WTC11 (cell line): ENCODE data around the gene RNU1-2. TPM values are rescaled to one million over a fixed set of nuclear protein-coding genes. Genes with fewer than 3 reads are reported as not detected.

Experiments used
- CBFB ChIP-seq: sonication (generic); formaldehyde crosslinking; IDR thresholded peaks from 2 replicates; pipeline ENCODE4 v1.8.1; 2022; ENCODE audit warnings: mild to moderate bottlenecking, low read depth, missing genetic modification reagents
- CREB1 ChIP-seq: sonication (generic); formaldehyde crosslinking; IDR thresholded peaks from 2 replicates; pipeline ENCODE4 v1.8.0; 2023; ENCODE audit warnings: mild to moderate bottlenecking, missing genetic modification reagents
- CREM ChIP-seq: sonication (generic); formaldehyde crosslinking; IDR thresholded peaks from 2 replicates; pipeline ENCODE4 v1.8.1; 2022; ENCODE audit warnings: mild to moderate bottlenecking, missing genetic modification reagents, moderate library complexity
- ETV6 ChIP-seq: sonication (generic); formaldehyde crosslinking; IDR thresholded peaks from 2 replicates; pipeline ENCODE4 v1.8.1; 2022; ENCODE audit warnings: mild to moderate bottlenecking, missing genetic modification reagents
- FOXK1 ChIP-seq: sonication (generic); formaldehyde crosslinking; IDR thresholded peaks from 2 replicates; pipeline ENCODE4 v1.8.0; 2022; ENCODE audit warnings: mild to moderate bottlenecking, moderate library complexity, missing genetic modification reagents
- FOXP1 ChIP-seq: sonication (generic); formaldehyde crosslinking; IDR thresholded peaks from 2 replicates; pipeline ENCODE4 v1.8.0; 2022; ENCODE audit warnings: missing genetic modification reagents, mild to moderate bottlenecking, moderate library complexity, borderline replicate concordance
- GRHL2 ChIP-seq: fragments of 250-450 bp; sonication (Bioruptor Pico); IDR thresholded peaks from 2 replicates; pipeline ENCODE4 v1.8.0; 2022; ENCODE audit warnings: mild to moderate bottlenecking, moderate library complexity; ENCODE audit not compliant: insufficient replicate concordance, severe bottlenecking
- IRF2 ChIP-seq: sonication (generic); formaldehyde crosslinking; IDR thresholded peaks from 2 replicates; pipeline ENCODE4 v1.8.0; 2022; ENCODE audit warnings: low read depth, missing genetic modification reagents, borderline replicate concordance
- KAT7 ChIP-seq: sonication (generic); formaldehyde crosslinking; IDR thresholded peaks from 2 replicates; pipeline ENCODE4 v1.8.1; 2023; ENCODE audit warnings: missing genetic modification reagents, mild to moderate bottlenecking, borderline replicate concordance
- MYBL2 ChIP-seq: sonication (generic); formaldehyde crosslinking; IDR thresholded peaks from 2 replicates; pipeline ENCODE4 v1.8.1; 2023; ENCODE audit warnings: mild to moderate bottlenecking, moderate library complexity, missing genetic modification reagents
- NFE2L1 ChIP-seq: sonication (generic); formaldehyde crosslinking; IDR thresholded peaks from 2 replicates; pipeline ENCODE4 v1.8.1; 2023; ENCODE audit warnings: missing genetic modification reagents
- OVOL2 ChIP-seq: fragments of 250-450 bp; sonication (Bioruptor Pico); IDR thresholded peaks from 2 replicates; pipeline ENCODE4 v1.9.0; 2021; ENCODE audit warnings: mild to moderate bottlenecking, borderline replicate concordance
- PRRX2 ChIP-seq: fragments of 250-450 bp; sonication (Bioruptor Pico); IDR thresholded peaks from 2 replicates; pipeline ENCODE4 v1.8.0; 2021; ENCODE audit warnings: mild to moderate bottlenecking
- SMAD4 ChIP-seq: sonication (generic); formaldehyde crosslinking; IDR thresholded peaks from 2 replicates; pipeline ENCODE4 v1.8.0; 2022; ENCODE audit warnings: mild to moderate bottlenecking, missing genetic modification reagents
- SP1 ChIP-seq: sonication (generic); formaldehyde crosslinking; conservative IDR thresholded peaks from 2 replicates; pipeline ENCODE4 v1.8.1; 2022; ENCODE audit warnings: missing genetic modification reagents
- TCF7 ChIP-seq: sonication (generic); formaldehyde crosslinking; IDR thresholded peaks from 2 replicates; pipeline ENCODE4 v1.8.0; 2022; ENCODE audit warnings: mild to moderate bottlenecking, low read depth, missing genetic modification reagents, moderate library complexity
- TP53 ChIP-seq: sonication (generic); formaldehyde crosslinking; IDR thresholded peaks from 2 replicates; pipeline ENCODE4 v1.8.1; 2023; ENCODE audit warnings: mild to moderate bottlenecking, missing genetic modification reagents
- total RNA-seq: library from RNA; stranded (reverse); gene quantifications from 3 replicates; pipeline ENCODE4 v1.2.3, GENCODE V29; 2021
- TF ChIP-seq, protein P1 (sequence below): fragments of 200-600 bp; IDR thresholded peaks from 2 replicates; pipeline ENCODE4 v1.8.0; 2022; ENCODE audit warnings: antibody characterized with exemption
- TF ChIP-seq, protein P2 (sequence below): sonication (generic); formaldehyde crosslinking; IDR thresholded peaks from 2 replicates; pipeline ENCODE4 v1.8.1; 2022; ENCODE audit warnings: low read depth, missing genetic modification reagents, borderline replicate concordance
- TF ChIP-seq, protein P3 (sequence below): sonication (generic); formaldehyde crosslinking; IDR thresholded peaks from 2 replicates; pipeline ENCODE4 v1.8.1; 2023; ENCODE audit warnings: mild to moderate bottlenecking, missing genetic modification reagents, moderate library complexity
- TF ChIP-seq, protein P4 (sequence below): sonication (generic); formaldehyde crosslinking; IDR thresholded peaks from 2 replicates; pipeline ENCODE4 v1.8.1; 2023; ENCODE audit warnings: mild to moderate bottlenecking, missing genetic modification reagents, moderate library complexity
- TF ChIP-seq, protein P5 (sequence below): fragments of 250-450 bp; sonication (Bioruptor Pico); IDR thresholded peaks from 2 replicates; pipeline ENCODE4 v1.9.0; 2021; ENCODE audit warnings: mild to moderate bottlenecking
- TF ChIP-seq, protein P6 (sequence below): sonication (generic); formaldehyde crosslinking; IDR thresholded peaks from 2 replicates; pipeline ENCODE4 v1.8.0; 2023; ENCODE audit warnings: mild to moderate bottlenecking, missing genetic modification reagents
- TF ChIP-seq, protein P7 (sequence below): sonication (generic); formaldehyde crosslinking; IDR thresholded peaks from 2 replicates; pipeline ENCODE4 v1.8.1; 2022; ENCODE audit warnings: missing genetic modification reagents, borderline replicate concordance
- TF ChIP-seq, protein P8 (sequence below): sonication (generic); formaldehyde crosslinking; IDR thresholded peaks from 2 replicates; pipeline ENCODE4 v1.8.1; 2023; ENCODE audit warnings: mild to moderate bottlenecking, moderate library complexity, missing genetic modification reagents

Gene RNU1-2
- total RNA-seq, 1 experiment from 2014 or later, result 1,197 TPM

DNA sequence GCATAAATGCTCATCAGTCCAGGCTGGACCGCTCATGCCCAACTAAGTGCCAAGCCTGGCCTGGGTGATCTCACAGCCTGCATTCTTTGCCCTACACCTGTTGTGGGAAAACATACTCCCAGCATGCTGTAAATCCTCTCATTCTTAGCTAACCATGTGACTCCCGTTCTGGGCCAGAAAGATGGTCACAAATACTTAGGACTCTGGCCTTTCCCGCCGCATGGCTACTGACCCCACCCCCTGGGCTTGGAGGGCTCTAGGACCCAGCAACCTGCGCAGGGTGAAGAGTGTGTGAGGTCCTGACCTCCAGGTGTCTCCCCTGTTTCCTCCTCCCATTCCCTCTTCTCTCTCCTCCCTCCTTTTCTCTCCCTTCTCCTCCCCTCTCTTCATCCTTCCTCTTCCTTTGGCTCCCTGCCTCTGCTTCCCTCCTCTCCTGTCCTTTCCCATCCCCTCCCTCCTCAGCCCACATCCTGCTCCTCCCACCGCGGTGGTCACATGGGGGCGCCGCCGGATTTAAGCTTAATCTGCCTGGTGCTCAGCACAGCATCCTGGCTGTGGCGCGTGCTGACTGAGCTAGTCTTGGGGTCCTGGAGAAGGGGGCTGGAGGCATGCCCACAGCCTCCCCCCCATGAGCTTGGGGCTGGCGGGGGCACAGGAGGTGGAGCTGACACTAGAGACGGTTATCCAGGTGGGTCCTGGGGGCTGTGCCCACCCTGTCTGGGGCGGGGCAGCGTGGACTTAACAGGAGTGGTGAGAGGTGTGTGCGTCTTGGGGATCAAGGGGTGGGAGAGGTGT lies 25.8 kb downstream of the RNU1-2 start, which contains the start of gene CROCC (continued):
- TF ChIP-seq, protein P1, sequence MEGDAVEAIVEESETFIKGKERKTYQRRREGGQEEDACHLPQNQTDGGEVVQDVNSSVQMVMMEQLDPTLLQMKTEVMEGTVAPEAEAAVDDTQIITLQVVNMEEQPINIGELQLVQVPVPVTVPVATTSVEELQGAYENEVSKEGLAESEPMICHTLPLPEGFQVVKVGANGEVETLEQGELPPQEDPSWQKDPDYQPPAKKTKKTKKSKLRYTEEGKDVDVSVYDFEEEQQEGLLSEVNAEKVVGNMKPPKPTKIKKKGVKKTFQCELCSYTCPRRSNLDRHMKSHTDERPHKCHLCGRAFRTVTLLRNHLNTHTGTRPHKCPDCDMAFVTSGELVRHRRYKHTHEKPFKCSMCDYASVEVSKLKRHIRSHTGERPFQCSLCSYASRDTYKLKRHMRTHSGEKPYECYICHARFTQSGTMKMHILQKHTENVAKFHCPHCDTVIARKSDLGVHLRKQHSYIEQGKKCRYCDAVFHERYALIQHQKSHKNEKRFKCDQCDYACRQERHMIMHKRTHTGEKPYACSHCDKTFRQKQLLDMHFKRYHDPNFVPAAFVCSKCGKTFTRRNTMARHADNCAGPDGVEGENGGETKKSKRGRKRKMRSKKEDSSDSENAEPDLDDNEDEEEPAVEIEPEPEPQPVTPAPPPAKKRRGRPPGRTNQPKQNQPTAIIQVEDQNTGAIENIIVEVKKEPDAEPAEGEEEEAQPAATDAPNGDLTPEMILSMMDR, result no peak
- TF ChIP-seq NFE2L1 (CRISPR knock-in tag), result peak; percentile 83; the same call in 1 of the 2 replicates
- no peak for TF ChIP-seq IRF2 (CRISPR knock-in tag)
- no peak for TF ChIP-seq CBFB (CRISPR knock-in tag)
- TF ChIP-seq SP1 (CRISPR knock-in tag), result peak; percentile 82
- TF ChIP-seq PRRX2 (CRISPR knock-in tag), result no peak
- no peak for TF ChIP-seq TP53
- no peak for TF ChIP-seq TCF7
- no peak for TF ChIP-seq GRHL2
- peak; percentile 72; the same call in 1 of the 2 replicates for TF ChIP-seq MYBL2 (CRISPR knock-in tag)
- TF ChIP-seq OVOL2 (CRISPR knock-in tag), result no peak
- TF ChIP-seq, protein P2, sequence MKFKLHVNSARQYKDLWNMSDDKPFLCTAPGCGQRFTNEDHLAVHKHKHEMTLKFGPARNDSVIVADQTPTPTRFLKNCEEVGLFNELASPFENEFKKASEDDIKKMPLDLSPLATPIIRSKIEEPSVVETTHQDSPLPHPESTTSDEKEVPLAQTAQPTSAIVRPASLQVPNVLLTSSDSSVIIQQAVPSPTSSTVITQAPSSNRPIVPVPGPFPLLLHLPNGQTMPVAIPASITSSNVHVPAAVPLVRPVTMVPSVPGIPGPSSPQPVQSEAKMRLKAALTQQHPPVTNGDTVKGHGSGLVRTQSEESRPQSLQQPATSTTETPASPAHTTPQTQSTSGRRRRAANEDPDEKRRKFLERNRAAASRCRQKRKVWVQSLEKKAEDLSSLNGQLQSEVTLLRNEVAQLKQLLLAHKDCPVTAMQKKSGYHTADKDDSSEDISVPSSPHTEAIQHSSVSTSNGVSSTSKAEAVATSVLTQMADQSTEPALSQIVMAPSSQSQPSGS, result no peak
- peak; percentile 63 for TF ChIP-seq FOXK1 (CRISPR knock-in tag)
- peak; percentile 85; the same call in 1 of the 2 replicates for TF ChIP-seq FOXP1 (CRISPR knock-in tag)
- TF ChIP-seq, protein P3, sequence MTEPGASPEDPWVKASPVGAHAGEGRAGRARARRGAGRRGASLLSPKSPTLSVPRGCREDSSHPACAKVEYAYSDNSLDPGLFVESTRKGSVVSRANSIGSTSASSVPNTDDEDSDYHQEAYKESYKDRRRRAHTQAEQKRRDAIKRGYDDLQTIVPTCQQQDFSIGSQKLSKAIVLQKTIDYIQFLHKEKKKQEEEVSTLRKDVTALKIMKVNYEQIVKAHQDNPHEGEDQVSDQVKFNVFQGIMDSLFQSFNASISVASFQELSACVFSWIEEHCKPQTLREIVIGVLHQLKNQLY (CRISPR knock-in tag), result no peak
- TF ChIP-seq KAT7 (CRISPR knock-in tag), result no peak
- no peak for TF ChIP-seq CREM
- TF ChIP-seq, protein P4, sequence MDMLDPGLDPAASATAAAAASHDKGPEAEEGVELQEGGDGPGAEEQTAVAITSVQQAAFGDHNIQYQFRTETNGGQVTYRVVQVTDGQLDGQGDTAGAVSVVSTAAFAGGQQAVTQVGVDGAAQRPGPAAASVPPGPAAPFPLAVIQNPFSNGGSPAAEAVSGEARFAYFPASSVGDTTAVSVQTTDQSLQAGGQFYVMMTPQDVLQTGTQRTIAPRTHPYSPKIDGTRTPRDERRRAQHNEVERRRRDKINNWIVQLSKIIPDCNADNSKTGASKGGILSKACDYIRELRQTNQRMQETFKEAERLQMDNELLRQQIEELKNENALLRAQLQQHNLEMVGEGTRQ (CRISPR knock-in tag), result peak; percentile 94
- TF ChIP-seq CREB1 (CRISPR knock-in tag), result no peak
- TF ChIP-seq, protein P5, sequence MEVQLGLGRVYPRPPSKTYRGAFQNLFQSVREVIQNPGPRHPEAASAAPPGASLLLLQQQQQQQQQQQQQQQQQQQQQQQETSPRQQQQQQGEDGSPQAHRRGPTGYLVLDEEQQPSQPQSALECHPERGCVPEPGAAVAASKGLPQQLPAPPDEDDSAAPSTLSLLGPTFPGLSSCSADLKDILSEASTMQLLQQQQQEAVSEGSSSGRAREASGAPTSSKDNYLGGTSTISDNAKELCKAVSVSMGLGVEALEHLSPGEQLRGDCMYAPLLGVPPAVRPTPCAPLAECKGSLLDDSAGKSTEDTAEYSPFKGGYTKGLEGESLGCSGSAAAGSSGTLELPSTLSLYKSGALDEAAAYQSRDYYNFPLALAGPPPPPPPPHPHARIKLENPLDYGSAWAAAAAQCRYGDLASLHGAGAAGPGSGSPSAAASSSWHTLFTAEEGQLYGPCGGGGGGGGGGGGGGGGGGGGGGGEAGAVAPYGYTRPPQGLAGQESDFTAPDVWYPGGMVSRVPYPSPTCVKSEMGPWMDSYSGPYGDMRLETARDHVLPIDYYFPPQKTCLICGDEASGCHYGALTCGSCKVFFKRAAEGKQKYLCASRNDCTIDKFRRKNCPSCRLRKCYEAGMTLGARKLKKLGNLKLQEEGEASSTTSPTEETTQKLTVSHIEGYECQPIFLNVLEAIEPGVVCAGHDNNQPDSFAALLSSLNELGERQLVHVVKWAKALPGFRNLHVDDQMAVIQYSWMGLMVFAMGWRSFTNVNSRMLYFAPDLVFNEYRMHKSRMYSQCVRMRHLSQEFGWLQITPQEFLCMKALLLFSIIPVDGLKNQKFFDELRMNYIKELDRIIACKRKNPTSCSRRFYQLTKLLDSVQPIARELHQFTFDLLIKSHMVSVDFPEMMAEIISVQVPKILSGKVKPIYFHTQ (CRISPR knock-in tag), result no peak
- TF ChIP-seq, protein P6, sequence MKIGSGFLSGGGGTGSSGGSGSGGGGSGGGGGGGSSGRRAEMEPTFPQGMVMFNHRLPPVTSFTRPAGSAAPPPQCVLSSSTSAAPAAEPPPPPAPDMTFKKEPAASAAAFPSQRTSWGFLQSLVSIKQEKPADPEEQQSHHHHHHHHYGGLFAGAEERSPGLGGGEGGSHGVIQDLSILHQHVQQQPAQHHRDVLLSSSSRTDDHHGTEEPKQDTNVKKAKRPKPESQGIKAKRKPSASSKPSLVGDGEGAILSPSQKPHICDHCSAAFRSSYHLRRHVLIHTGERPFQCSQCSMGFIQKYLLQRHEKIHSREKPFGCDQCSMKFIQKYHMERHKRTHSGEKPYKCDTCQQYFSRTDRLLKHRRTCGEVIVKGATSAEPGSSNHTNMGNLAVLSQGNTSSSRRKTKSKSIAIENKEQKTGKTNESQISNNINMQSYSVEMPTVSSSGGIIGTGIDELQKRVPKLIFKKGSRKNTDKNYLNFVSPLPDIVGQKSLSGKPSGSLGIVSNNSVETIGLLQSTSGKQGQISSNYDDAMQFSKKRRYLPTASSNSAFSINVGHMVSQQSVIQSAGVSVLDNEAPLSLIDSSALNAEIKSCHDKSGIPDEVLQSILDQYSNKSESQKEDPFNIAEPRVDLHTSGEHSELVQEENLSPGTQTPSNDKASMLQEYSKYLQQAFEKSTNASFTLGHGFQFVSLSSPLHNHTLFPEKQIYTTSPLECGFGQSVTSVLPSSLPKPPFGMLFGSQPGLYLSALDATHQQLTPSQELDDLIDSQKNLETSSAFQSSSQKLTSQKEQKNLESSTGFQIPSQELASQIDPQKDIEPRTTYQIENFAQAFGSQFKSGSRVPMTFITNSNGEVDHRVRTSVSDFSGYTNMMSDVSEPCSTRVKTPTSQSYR (CRISPR knock-in tag), result no peak
- TF ChIP-seq, protein P7, sequence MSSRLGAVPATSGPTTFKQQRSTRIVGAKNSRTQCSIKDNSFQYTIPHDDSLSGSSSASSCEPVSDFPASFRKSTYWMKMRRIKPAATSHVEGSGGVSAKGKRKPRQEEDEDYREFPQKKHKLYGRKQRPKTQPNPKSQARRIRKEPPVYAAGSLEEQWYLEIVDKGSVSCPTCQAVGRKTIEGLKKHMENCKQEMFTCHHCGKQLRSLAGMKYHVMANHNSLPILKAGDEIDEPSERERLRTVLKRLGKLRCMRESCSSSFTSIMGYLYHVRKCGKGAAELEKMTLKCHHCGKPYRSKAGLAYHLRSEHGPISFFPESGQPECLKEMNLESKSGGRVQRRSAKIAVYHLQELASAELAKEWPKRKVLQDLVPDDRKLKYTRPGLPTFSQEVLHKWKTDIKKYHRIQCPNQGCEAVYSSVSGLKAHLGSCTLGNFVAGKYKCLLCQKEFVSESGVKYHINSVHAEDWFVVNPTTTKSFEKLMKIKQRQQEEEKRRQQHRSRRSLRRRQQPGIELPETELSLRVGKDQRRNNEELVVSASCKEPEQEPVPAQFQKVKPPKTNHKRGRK (CRISPR knock-in tag), result no peak
- TF ChIP-seq SMAD4 (CRISPR knock-in tag), result no peak
- TF ChIP-seq, protein P8, sequence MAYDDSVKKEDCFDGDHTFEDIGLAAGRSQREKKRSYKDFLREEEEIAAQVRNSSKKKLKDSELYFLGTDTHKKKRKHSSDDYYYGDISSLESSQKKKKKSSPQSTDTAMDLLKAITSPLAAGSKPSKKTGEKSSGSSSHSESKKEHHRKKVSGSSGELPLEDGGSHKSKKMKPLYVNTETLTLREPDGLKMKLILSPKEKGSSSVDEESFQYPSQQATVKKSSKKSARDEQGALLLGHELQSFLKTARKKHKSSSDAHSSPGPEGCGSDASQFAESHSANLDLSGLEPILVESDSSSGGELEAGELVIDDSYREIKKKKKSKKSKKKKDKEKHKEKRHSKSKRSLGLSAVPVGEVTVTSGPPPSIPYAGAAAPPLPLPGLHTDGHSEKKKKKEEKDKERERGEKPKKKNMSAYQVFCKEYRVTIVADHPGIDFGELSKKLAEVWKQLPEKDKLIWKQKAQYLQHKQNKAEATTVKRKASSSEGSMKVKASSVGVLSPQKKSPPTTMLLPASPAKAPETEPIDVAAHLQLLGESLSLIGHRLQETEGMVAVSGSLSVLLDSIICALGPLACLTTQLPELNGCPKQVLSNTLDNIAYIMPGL (CRISPR knock-in tag), result 0 out of 2 replicates have a peak, but pooled peaks have one; percentile 52
- TF ChIP-seq ETV6 (CRISPR knock-in tag), result peak; percentile 90
